GM21526 (cell line): ENCODE data around the gene MRAP2.
A peak's percentile ranks its signal among the peaks of the same experiment; 100 is the strongest.
"Not testable (repeated sequence)": the region's sequence is repeated elsewhere in the genome, so short reads cannot be mapped to it uniquely, and the experiment has no call there.

ENCODE experiments used
- ATAC-seq: cut with Tn5 transposase; IDR thresholded peaks from one replicate; pipeline ENCODE4 v1.9.1; 2021; ENCODE audit warnings: moderate library complexity; ENCODE audit not compliant: unreplicated experiment, low FRiP score

The MRAP2 gene

DNA sequence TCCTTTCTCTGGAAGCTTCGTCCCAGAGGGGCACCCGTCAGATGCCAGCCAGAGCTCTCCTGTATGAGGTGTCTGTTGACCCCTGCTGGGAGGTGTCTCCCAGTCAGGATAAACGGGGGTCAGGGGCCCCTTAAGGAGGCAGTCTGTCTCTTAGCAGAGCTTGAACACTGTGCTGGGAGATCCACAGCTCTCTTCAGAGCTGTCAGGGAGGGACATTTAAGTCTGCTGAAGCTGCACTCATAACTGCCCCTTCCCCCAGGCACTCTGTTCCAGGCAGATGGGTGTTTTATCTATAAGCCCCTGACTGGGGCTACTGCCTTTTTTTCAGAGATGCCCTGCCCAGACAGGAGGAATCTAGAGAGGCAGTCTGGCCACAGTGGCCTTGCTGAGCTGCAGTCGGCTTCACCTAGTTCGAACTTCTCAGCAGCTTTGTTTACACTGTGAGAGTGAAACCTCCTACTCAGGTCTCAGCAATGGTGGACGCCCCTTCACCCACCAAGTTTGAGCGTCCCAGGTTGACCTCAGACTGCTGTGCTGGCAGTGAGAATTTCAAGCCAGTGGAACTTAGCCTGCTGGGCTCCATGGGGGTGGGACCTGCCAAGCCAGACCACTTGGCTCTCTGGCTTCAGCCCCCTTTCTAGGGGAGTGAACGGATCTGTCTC is 81.5 kb downstream of the MRAP2 start:
- not testable (repeated sequence) for ATAC-seq

DNA sequence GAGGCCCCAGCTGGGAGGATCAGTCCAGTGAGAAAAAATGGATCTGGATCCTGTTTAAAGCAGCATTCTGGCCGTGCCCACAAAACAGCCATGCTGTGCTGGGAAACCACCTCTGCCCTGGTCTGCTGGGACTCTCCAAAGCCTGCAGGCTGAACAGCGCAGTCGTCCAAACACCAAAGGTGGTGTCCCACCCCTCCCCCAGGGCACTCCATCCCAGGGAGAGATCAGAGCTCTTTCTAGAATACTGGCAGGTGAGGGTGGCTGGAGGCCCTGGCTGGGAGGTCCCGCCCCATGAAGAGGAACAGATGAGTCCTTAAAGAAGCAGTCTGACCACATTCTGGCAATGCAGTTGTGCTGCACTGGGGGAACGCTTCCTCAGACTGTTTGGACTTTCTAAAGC is 84.6 kb downstream of the MRAP2 start:
- no peak for ATAC-seq

DNA sequence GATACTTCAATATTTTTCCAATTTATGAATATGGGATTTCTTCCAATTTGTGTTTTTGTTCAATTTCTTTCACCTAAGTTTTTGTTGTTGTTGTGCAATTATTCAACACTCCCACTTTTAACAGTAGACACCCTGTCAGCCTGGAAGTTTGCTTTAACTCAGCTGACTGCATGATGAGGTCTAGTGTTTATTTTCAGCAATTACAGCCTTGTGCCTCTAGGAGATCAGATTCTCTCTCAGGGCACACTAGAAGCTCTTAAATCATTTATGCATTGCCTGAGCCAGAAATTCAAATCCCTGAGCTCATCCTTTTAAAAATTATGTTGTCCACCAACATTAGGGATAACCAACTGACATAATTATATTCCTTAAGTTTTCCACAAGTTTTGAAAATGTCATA is 85.7 kb downstream of the MRAP2 start:
- ATAC-seq: no peak

DNA sequence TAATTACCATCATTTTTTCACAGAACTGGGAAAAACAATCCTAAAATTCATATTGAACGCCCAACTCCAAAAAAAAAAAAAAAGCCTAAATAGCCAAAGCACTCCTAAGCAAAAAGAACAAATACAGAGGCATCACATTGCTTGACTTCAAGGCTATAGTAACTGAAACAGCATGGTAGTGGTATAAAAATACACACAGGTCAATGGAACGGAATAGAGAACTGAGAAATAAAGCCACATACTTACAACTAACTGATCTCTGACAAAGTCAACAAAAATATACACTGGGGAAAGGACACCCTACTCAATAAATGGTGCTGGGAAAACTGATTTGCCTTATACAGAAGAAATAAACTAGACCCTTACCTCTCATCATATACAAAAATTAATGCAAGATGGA is 89.6 kb downstream of the MRAP2 start:
- peak; percentile 63 for ATAC-seq

DNA sequence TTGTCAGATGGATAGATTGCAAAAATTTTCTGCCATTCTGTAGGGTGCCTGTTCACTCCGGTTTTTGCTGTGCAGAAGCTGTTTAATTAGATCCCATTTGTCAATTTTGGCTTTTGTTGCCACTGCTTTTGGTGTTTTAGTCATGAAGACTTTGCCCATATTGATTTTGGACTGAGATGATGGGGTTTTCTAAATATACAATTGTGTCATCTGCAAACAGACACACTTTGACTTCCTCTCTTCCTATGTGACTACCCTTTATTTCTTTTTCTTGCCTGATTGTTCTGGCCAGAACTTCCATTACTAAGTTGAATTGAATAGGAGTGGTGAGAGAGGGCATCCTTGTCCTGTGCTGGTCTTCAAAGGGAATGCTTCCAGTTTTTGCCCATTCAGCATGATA is 96.0 kb downstream of the MRAP2 start:
- not testable (repeated sequence) for ATAC-seq

DNA sequence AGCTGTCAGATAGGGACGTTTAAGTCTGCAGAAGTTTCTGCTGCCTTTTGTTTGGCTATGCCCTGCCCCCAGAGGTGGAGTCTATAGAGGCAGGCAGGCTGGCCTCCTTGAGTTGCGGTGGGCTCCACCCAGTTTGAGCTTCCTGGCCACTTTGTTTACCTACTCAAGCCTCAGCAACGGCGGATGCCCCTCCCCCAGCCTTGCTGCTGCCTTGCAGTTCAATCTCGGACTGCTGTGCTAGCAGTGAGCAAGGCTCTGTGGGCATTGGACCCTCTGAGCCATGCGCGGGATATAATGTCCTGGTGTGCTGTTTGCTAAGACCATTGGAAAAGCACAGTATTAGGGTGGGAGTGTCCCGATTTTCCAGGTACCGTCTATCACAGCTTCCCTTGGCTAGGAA is 99.8 kb downstream of the MRAP2 start:
- ATAC-seq: not testable (repeated sequence)

DNA sequence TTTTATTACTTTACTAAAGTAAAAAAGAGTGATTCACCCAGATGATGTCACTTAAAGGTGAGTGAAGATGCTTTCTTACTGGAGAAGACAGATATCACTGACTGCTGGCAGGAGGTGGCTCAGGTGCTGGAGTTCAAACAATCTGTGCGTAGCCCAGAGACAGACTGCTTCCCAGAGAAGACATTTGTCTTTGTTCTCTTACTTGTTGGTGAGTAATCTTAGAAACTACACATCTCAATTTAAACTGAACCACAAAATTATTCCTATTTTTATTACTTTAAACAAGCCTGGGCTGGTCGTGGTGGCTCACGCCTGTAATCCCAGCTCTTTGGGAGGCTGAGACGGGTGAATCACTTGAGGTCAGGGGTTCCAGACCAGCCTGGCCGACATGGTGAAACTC is 101.7 kb downstream of the MRAP2 start:
- no peak for ATAC-seq

DNA sequence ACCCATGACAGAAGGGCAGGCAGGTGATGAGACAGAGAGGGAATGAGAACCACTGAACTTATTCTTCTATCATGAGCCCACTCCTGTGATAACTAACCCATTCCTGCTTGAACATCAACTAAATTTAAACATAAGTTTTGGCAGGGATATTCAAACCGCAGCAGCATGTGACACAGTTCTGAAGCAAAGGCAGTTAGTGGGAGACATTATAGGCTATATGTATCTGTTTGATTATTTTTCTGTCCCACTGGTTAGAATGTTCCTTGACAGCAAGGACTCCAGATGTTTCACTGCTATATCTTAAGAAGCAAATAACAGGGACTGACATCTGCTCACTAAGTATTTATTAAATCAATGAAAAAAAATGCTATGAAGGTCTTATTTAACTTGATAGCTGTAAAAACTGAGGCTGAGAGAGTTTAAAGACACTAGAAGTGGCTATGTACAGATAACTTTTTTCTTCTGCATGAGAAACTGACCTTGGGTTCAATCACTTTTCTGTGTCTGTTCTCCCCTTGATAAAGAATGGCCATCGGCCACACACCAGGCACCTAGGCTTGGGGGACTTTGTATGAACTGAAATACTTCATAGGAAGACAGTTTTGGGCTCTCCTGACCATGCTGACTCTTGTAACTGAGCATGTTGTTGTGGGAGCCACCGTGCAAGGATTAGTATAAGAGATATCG is 102.9 kb downstream of the MRAP2 start:
- ATAC-seq: no peak

DNA sequence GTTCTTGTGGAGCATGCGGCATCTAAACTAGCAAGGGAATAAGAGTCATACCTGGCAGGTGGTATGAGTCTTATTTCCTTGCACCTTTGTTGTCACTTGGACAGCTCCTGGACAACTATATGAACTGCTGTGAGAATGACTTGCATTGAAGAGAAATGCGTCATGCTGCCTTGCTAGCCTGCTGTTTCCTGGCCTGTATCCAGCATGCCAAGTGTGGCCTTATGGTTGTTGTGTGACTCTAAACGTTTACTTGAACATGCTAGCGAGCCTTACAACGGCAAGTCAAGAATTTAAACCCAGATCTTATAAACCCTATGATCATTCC is 103.4 kb downstream of the MRAP2 start:
- no peak for ATAC-seq

DNA sequence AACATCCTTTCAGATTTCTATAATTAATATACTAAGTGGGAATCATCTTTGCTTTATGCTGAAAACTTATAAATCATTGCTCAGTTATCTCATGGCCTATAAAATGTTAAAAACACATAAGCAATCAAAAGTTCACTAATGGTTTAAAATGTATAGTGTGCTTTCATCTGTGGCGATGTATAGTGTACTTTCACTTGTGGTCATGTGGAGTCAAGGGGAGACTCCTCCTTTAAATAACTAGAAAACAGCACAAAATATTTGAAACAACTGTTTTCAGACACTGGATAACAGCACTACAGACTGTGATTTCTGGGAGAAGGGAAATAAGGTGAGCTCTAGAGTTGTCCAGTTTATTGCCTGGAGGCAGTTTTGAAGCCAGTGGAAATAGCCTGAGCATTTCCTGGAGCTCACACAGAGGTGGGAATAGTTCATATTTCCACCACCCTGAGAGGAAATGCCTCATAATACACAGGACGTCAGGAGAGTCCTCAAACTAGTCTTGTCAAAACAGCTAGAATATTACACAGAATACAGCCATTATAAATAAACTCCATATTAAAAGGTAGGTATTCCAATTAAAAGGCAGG is 104.5 kb downstream of the MRAP2 start:
- ATAC-seq: no peak

DNA sequence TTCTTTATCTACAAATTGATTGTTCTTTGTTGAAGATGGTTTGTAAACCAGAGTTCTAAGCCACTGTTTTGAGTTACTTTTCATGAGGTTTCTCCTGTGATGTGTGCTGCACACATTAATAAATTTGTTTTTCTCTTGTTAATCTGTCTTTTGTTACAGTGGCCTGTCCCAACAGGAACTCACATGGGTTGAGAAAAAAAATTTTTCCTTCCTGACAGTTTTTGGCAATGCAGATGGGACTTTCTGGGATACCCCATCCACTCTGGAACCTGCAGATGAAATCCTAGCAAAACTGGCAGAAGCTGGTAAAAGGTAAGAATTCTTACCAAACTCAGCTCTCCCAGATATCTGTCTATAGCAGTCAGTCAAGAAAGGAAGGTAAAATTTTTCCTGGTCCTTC is 105.7 kb downstream of the MRAP2 start:
- no peak for ATAC-seq
